Activated CD4-positive, alpha-beta memory T cell treated with anti-CD3 and anti-CD28 coated beads for 36 hours (primary cell): Measurements from ENCODE around the gene DMXL2. TPM values are rescaled to one million over a fixed set of nuclear protein-coding genes. Genes with fewer than 3 reads are reported as not detected.
"Not testable (repeated sequence)": the region's sequence is repeated elsewhere in the genome, so short reads cannot be mapped to it uniquely, and the experiment has no call there.

Experiments used
- CTCF ChIA-PET: fragments of 350-600 bp; sonication (Branson Sonifier 250); formaldehyde crosslinking; loops from one replicate; lab custom pipeline; 2021; ENCODE audit warnings: antibody characterized with exemption, inconsistent platforms; lab: Charles Lee
- POLR2A ChIA-PET: fragments of 350-600 bp; sonication (Branson Sonifier 250); formaldehyde crosslinking; loops from one replicate; lab custom pipeline; 2021; ENCODE audit warnings: antibody characterized with exemption; lab: Charles Lee
- DNase-seq: peaks from one replicate; pipeline ENCODE4 v3.0.0-alpha.2; 2020
- H3K27ac Mint-ChIP-seq: one replicate; pipeline ENCODE4 v1.8.0; 2021; ENCODE audit warnings: mixed read lengths
- H3K27me3 Mint-ChIP-seq: one replicate; pipeline ENCODE4 v1.8.0; 2021; ENCODE audit warnings: mixed read lengths
- H3K36me3 Mint-ChIP-seq: one replicate; pipeline ENCODE4 v1.8.0; 2021; ENCODE audit warnings: mixed read lengths
- H3K4me1 Mint-ChIP-seq: one replicate; pipeline ENCODE4 v1.8.0; 2021; ENCODE audit warnings: low read depth, mixed read lengths
- H3K4me3 Mint-ChIP-seq: one replicate; pipeline ENCODE4 v1.8.0; 2021; ENCODE audit warnings: mild to moderate bottlenecking, mixed read lengths
- H3K9me3 Mint-ChIP-seq: one replicate; pipeline ENCODE4 v1.8.0; 2021; ENCODE audit warnings: mixed read lengths
- intact Hi-C: fragments of 100-400 bp; cut with micrococcal nuclease; formaldehyde crosslinking; loops from one replicate; pipeline ENCODE4 v1.15.1; 2023
- total RNA-seq, 2 experiments: library from RNA; stranded (reverse); gene quantifications; one replicate each; pipeline ENCODE4 v1.2.3, GENCODE V29; 2021

The DMXL2 gene
- total RNA-seq, 2 experiments from 2014 or later, result 6.1 to 6.3 TPM

DNA sequence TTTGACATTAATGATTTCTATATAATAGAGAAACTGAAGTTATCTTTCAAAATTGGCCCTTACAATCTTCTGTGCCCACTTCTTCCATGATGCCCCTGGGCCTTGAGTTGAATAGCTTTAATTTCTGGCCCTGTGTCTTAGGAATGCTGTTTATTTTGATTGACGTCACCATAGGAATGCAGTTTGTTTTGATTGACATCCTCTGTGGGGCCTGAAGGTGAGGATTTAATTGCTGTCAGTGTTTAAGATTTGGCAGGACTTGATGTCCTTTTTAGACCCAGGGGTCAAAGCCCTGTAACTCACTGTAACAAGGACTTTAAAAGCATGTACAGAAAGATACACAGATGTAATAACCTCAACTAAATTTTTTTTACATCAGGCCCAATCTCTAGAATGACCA, 197.8 kb downstream of the DMXL2 start:
- intact Hi-C loops, result no loop called here
- Mint-ChIP-seq H3K4me1 (no peaks in the 10 kb centered on the region), H3K4me3 (no peak overlapping the region), H3K27me3 (peaks cover 3% of the 10 kb centered on the region), H3K27ac (no peak overlapping the region), H3K9me3 (peaks cover 2% of the 10 kb centered on the region), H3K36me3 (no peaks in the 10 kb centered on the region)
- CTCF ChIA-PET, result no interaction called here
- DNase-seq, result no peak
- POLR2A ChIA-PET, result no interaction called here

DNA sequence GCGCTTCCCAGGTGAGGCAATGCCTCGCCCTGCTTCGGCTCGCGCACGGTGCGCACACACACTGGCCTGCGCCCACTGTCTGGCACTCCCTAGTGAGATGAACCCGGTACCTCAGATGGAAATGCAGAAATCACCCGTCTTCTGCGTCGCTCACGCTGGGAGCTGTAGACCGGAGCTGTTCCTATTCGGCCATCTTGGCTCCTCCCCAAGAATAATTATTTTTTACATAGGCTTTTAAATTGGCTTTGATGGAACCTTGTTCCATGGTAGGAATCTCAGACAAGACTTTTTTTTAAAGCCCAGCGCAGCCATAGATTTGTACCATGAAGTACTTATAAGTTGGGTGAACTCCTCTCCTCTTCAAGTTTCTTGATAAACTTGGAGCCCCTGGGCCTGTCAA, 199.5 kb downstream of the DMXL2 start:
- H3K36me3 Mint-ChIP-seq, DNase-seq, CTCF ChIA-PET, H3K4me1 Mint-ChIP-seq, intact Hi-C loops, H3K4me3 Mint-ChIP-seq, POLR2A ChIA-PET, H3K27me3 Mint-ChIP-seq, H3K27ac Mint-ChIP-seq, H3K9me3 Mint-ChIP-seq: not testable (repeated sequence)

DNA sequence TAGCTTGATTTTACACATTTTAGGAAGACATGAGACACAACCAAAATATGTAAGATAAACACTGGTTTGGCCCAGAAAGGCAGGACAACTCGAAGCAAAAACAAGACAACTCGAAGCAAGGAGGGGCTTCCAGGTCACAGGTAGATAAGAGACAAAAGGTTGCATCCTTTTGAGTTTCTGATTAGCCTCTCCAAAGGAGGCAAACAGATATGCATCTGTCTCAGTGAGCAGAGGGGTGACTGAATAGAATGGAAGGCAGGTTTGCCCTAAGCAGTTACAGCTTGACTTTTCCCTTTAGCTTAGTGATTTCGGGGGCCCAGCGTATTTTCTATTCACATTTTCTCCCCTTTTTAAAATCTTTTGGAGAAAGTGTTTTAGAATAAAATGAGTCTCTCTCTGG, 206.4 kb downstream of the DMXL2 start:
- POLR2A ChIA-PET, result no interaction called here
- Mint-ChIP-seq H3K36me3 (no peaks in the 10 kb centered on the region), H3K27me3 (no peaks in the 10 kb centered on the region), H3K9me3 (no peaks in the 10 kb centered on the region), H3K4me3 (no peak overlapping the region), H3K27ac (no peak overlapping the region), H3K4me1 (no peaks in the 10 kb centered on the region)
- no peak for DNase-seq
- intact Hi-C loops, result no loop called here
- CTCF ChIA-PET, result no interaction called here

DNA sequence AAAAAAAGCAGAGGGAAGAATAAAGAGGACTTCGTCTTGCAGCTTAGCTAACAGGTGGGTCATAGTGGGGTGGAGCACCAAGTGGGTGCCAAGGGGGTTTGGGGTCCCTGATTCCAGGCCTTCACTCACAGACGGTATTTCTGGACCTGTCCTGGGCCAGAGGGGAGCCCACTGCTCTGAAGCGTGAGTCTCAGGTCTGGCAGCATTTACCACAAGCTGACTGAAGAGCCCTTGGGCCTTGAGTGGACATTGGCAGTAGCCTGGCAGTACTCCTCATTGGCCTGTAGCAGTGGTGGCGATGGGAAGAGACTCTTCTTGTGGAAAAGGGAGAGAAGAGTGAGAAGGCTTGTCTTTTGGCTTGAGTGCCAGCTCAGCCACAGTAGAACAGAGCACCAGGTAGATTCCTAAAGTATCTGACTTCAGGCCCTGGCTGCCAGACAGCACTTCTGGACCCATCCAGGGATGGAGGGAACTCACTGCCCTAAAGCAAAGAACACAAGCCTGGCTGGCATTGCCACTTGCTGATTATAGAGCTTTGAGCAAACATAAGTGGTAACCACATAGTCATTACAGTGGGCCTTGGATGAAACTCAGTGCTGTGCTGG, 208.2 kb downstream of the DMXL2 start:
- ChIA-PET CTCF (no interaction called here), POLR2A (no interaction called here)
- Mint-ChIP-seq H3K36me3 (no peaks in the 10 kb centered on the region), H3K27me3 (no peaks in the 10 kb centered on the region), H3K9me3 (no peaks in the 10 kb centered on the region), H3K4me3 (no peak overlapping the region), H3K4me1 (no peaks in the 10 kb centered on the region), H3K27ac (no peak overlapping the region)
- no peak for DNase-seq
- intact Hi-C loops, result no loop called here

DNA sequence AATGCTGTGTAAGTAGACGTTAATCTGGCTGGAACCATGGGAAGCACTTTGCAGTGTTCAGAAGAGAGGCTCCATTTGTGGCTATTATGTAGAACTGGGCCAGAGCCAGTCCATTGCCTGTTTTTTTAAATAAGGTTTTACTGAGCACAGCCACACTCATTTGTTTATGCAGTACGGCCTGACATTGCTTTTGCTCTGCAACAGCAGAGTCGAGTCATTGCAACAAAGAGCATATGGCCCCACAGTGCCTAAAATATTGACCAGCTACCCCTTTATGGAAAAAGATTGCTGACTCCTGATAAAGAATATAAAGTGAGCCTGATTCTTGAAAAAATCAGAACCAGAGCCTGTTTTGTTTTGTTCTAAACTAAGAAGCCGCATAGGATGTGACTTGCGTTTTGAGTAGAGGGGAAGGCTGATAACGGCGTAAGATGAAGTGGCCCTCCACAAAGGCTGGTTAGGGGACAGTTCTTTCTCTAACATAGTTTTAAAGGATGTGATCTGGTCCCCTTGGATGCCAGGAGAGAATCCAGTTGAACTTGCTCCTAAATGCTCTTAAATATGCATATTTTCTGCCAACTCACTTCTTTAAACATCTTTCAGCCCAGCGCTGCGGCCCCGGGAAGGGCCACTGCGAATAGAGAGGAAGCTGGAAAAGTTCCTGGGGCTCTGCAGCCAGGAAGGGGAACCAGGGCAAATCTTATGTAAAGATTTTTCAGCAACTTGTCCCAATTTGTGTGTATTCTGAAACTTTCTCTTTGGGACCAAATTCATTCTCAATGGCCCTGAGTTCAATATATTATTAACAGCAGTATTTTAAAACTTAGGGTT, 216.7 kb downstream of the DMXL2 start:
- DNase-seq, result no peak
- intact Hi-C loops, result no loop called here
- Mint-ChIP-seq H3K9me3 (no peaks in the 10 kb centered on the region), H3K27ac (no peak overlapping the region), H3K27me3 (peaks cover 11% of the 10 kb centered on the region), H3K4me1 (no peaks in the 10 kb centered on the region), H3K4me3 (no peak overlapping the region), H3K36me3 (no peaks in the 10 kb centered on the region)
- ChIA-PET CTCF (no interaction called here), POLR2A (no interaction called here)

DNA sequence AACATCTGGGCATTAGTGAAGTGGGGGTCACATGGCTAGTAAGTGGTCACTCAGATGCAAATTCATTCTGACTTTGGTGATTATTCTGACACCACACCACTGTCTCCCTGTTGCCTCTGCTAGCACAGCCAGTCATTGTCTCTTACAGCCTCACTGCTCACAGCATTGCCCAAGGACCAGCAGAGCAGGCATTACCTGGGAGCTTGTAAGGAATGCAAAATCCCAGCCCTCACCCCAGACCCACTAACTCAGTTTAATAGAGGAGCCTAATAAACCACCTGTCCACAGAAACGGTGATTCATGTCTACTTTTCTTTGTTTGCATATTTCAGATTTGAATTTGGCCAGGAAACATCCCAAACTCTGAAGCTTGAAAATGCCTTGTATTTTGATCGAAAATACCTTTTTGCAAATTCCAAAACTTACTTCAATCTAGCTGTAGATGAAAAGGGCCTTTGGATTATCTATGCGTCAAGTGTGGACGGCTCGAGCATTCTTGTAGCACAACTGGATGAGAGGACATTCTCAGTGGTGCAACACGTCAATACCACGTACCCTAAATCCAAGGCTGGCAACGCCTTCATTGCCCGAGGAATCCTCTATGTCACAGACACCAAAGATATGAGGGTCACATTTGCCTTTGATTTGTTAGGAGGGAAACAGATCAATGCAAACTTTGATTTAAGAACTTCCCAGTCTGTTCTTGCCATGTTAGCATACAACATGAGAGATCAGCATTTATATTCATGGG, 218.4 kb downstream of the DMXL2 start:
- no peaks in the 10 kb centered on the region for H3K9me3 Mint-ChIP-seq
- ChIA-PET CTCF (interaction anchor here (2.0 kb wide), 1 partner anchor 241 kb away, joined by 4 read pairs; no protein-coding TSS in a partner anchor), POLR2A (no interaction called here)
- H3K4me1 Mint-ChIP-seq, result no peaks in the 10 kb centered on the region
- peaks cover 11% of the 10 kb centered on the region for H3K27me3 Mint-ChIP-seq
- DNase-seq, result no peak
- H3K27ac Mint-ChIP-seq, result no peak overlapping the region
- no peaks in the 10 kb centered on the region for H3K36me3 Mint-ChIP-seq
- intact Hi-C loops, result no loop called here
- no peak overlapping the region for H3K4me3 Mint-ChIP-seq

DNA sequence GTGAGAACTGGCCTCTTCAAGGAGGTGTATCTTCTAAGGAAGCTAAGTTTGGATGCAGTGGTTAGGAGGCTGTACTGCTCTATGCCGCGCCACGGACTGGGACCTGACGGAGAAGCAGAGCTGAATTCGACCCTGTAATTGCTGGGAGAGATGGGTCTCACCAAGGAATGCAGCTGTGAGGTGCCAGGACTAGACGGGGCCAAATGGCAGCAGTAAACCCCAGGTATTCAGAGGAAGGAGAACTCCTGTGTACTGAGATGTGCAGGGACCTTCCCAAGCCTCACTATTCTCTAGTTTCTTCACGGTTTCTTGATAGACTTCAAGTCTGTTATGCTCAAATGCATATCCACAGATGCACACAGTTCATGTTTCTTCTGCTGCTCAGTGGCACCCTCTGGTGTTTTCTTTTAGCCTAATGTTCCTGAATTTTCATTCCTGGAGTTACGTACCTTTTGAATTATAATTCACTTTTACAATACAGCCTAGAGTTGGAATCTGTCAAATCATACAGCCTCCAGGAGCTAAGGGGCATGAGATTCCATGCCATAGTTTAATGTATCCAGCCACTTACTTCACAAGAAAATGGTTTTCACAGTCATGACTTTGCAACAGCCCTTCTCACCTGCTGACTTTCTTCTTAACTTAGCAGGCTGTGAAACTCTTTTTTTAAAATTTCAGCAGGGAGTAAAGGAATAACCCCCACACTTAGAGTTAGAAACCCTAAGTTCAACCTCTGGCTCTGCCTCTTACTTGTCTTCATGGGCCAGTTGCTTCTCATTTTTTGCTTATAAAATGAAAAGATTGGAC, 219.3 kb downstream of the DMXL2 start:
- Mint-ChIP-seq H3K36me3 (no peaks in the 10 kb centered on the region), H3K27me3 (peaks cover 11% of the 10 kb centered on the region), H3K27ac (no peak overlapping the region), H3K9me3 (no peaks in the 10 kb centered on the region), H3K4me1 (no peaks in the 10 kb centered on the region), H3K4me3 (no peak overlapping the region)
- DNase-seq, result no peak
- intact Hi-C loops, result no loop called here
- POLR2A ChIA-PET, result no interaction called here
- CTCF ChIA-PET, result interaction anchor here (1.1 to 2.0 kb wide), 2 partner anchors 20 to 240 kb away, joined by 3 to 4 read pairs; no protein-coding TSS in a partner anchor

DNA sequence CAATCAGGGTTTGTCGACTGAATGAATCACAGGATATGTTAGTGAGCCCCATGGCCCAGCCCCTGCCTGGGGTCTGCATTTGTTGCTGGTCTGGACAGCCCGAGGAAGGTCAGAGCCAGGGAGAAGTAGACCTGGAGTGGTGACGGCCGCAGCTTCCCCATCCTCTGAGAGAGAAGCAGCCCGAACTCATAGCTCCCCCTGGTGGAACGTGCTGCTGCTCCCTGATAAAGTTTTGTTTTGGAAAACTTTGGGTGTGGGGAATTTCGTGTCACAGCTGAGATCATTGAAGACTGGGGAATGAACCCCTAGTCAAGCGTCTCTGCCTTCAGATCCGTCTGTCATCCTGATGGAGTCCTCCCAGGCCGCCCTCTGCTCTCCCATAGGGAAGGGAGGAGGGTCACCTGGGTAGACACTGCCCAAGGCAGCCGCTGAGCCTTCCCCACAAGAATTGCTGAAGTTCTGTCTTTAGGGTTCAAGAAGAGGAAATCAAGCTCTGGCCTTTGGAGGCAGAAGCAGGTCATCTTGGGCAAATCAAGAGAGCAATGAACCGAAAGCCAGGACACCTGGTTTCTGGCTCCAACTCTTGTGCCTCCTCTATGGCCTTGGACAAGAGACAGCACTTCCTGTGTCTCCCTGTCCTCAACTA, 220.6 kb downstream of the DMXL2 start:
- intact Hi-C loops, result loop anchor here (1.0 kb wide), 1 partner anchor 239 kb away; no protein-coding TSS in a partner anchor
- Mint-ChIP-seq H3K9me3 (no peaks in the 10 kb centered on the region), H3K4me3 (no peak overlapping the region), H3K36me3 (no peaks in the 10 kb centered on the region), H3K27me3 (peaks cover 11% of the 10 kb centered on the region), H3K4me1 (no peaks in the 10 kb centered on the region), H3K27ac (no peak overlapping the region)
- CTCF ChIA-PET, result interaction anchor here (1.3 to 2.1 kb wide), 3 partner anchors 172 to 239 kb away, joined by 3 to 13 read pairs (median 6); no protein-coding TSS in a partner anchor
- POLR2A ChIA-PET, result no interaction called here
- peak; percentile 12 for DNase-seq

DNA sequence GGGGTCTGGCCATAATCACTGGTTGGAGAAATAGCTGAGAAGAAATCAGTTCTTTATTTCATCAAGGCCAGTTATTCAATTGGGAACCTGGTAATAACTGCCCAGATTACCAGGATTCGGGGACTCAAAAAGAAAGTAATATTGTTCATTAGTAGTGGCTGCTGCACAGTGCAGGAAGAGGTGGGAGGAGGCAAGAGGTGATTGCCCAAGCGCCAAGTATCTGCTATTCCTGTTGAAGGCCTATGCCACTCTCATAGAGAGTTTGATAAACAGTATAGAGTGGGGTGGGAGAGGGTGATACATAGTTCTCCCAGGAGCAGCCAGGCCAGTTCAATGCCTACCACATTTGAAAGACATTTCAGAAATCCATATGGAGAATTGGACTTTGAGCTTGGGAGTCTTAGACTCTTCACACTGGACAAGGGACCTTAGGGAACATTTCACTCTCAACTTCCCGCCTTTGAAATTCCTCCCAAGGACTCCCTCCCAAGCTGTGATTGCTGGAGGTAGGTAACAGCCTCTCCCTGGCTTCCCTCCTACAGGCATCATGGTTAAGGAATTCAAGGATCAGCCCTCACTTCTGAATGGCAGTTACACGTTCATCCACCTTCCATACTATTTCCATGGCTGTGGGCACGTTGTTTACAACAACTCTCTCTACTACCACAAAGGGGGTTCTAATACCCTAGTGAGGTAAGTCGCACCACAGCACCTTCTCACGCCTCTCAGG, 221.4 kb downstream of the DMXL2 start:
- no peak for DNase-seq
- H3K9me3 Mint-ChIP-seq, result no peaks in the 10 kb centered on the region
- POLR2A ChIA-PET, result no interaction called here
- no peak overlapping the region for H3K4me3 Mint-ChIP-seq
- H3K36me3 Mint-ChIP-seq, result no peaks in the 10 kb centered on the region
- H3K27ac Mint-ChIP-seq, result no peak overlapping the region
- intact Hi-C loops, result no loop called here
- peaks cover 11% of the 10 kb centered on the region for H3K27me3 Mint-ChIP-seq
- H3K4me1 Mint-ChIP-seq, result no peaks in the 10 kb centered on the region
- CTCF ChIA-PET, result interaction anchor here (1.3 to 2.1 kb wide), 3 partner anchors 171 to 238 kb away, joined by 3 to 13 read pairs (median 6); no protein-coding TSS in a partner anchor

DNA sequence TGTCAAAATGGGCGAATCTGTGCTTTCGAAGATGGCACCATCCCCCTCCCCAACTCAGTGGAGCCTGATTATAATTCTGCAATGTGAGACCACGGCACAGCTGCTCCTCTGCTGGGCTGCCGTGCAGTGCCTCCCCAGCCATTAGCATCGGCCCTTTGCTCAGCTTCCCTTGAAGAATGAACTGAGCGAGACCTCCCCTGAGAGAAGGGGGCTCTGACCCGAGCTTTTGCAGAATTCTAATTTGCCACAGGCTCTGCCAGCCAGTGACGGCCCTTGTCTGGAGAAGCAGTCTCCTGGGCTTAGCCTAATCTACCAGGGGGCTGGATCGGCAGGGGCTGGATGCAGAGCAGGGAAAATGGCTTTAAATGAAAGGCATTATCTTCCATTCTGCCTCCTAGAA, 223.9 kb downstream of the DMXL2 start:
- intact Hi-C loops, result no loop called here
- no peaks in the 10 kb centered on the region for H3K36me3 Mint-ChIP-seq
- H3K4me3 Mint-ChIP-seq, result no peak overlapping the region

More for the DNA sequence above, 223.9 kb downstream of the DMXL2 start:
- ChIA-PET POLR2A (no interaction called here), CTCF (interaction anchor here (0.9 to 1.8 kb wide), 2 partner anchors 9 to 101 kb away, joined by 3 to 5 read pairs; no protein-coding TSS in a partner anchor)
- no peaks in the 10 kb centered on the region for H3K9me3 Mint-ChIP-seq
- peaks cover 3% of the 10 kb centered on the region for H3K27me3 Mint-ChIP-seq
- no peak overlapping the region for H3K27ac Mint-ChIP-seq
- no peaks in the 10 kb centered on the region for H3K4me1 Mint-ChIP-seq
- DNase-seq, result no peak
